H1 (cell line): ENCODE results near the gene ADGRV1. TPM values are rescaled to one million over a fixed set of nuclear protein-coding genes. Genes with fewer than 3 reads are reported as not detected.

Experiments
- CTCF ChIA-PET: fragments of 300-600 bp; sonication (Branson Sonifier 250); formaldehyde crosslinking; loops from one replicate; lab custom pipeline; 2021; ENCODE audit not compliant: partially characterized antibody; lab: Charles Lee
- POLR2A ChIA-PET: fragments of 300-600 bp; sonication (Branson Sonifier 250); formaldehyde crosslinking; loops from one replicate; lab custom pipeline; 2021; ENCODE audit warnings: inconsistent platforms; ENCODE audit not compliant: partially characterized antibody; lab: Charles Lee
- DNase-seq, 2 experiments: peaks; one replicate each; pipeline versions ENCODE4 v3.0.0 to v3.0.0-alpha.2; 2010 to 2022; ENCODE audit warnings: low spot score in 2 of 2, low read depth in 1 of 2, mixed read lengths in 1 of 2
- FAIRE-seq: peaks from 2 replicates; lab custom pipeline; 2011; peaks lifted over from hg19 to GRCh38; lab: Jason Lieb, UNC
- H2AFZ ChIP-seq: 2 replicates; pipeline ENCODE4 v1.8.1; 2012; ENCODE audit warnings: low read length, inconsistent platforms
- H2AK5ac ChIP-seq: 2 replicates; pipeline ENCODE4 v1.6.1; 2013; ENCODE audit warnings: low read depth, low read length
- H2BK120ac ChIP-seq: replicated peaks from 2 replicates; pipeline ENCODE3; 2013; ENCODE audit warnings: low read depth, low read length, inconsistent platforms
- H2BK12ac ChIP-seq: 2 replicates; pipeline ENCODE4 v1.6.1; 2013; ENCODE audit warnings: low read depth, low read length
- H2BK15ac ChIP-seq: 2 replicates; pipeline ENCODE4 v1.6.1; 2013; ENCODE audit warnings: low read length
- H2BK20ac ChIP-seq: 2 replicates; pipeline ENCODE4 v1.6.1; 2013; ENCODE audit warnings: low read length
- H2BK5ac ChIP-seq: 2 replicates; pipeline ENCODE4 v1.6.1; 2013; ENCODE audit warnings: low read depth, low read length
- H3K14ac ChIP-seq: 2 replicates; pipeline ENCODE4 v1.6.1; 2013; ENCODE audit warnings: inconsistent platforms; ENCODE audit not compliant: insufficient read length
- H3K18ac ChIP-seq: 2 replicates; pipeline ENCODE4 v1.6.1; 2013; ENCODE audit warnings: low read length; ENCODE audit errors: extremely low read depth
- H3K23ac ChIP-seq: 2 replicates; pipeline ENCODE4 v1.6.1; 2013; ENCODE audit warnings: inconsistent platforms; ENCODE audit not compliant: insufficient read length
- H3K23me2 ChIP-seq: 2 replicates; pipeline ENCODE4 v1.6.1; 2013; ENCODE audit warnings: low read depth, low read length
- H3K27ac ChIP-seq: 2 replicates; pipeline ENCODE4 v1.6.1; 2011; ENCODE audit warnings: low read depth, low read length, inconsistent platforms
- H3K27me3 ChIP-seq, 4 experiments: replicated peaks in 1 of 4; 1 replicate in 1 of 4; 2 replicates in 3 of 4; pipeline versions ENCODE4 v1.6.1 to v1.8.1; 2011 to 2013; ENCODE audit warnings: low read length in 3 of 4, mild to moderate bottlenecking in 3 of 4, inconsistent platforms in 2 of 4, mixed read lengths in 2 of 4, moderate library complexity in 1 of 4; ENCODE audit not compliant: control insufficient read depth in 3 of 4, insufficient read depth in 3 of 4; ENCODE audit errors: extremely low read depth in 1 of 4
- H3K36me3 ChIP-seq, 4 experiments: 2 replicates each; pipeline versions ENCODE4 v1.6.1 to v1.8.1; 2011 to 2013; ENCODE audit warnings: mild to moderate bottlenecking in 4 of 4, low read length in 3 of 4, moderate library complexity in 2 of 4, control low read depth in 1 of 4, inconsistent platforms in 1 of 4; ENCODE audit not compliant: insufficient read depth in 4 of 4, control insufficient read depth in 2 of 4
- H3K4ac ChIP-seq: replicated peaks from 2 replicates; pipeline ENCODE3; 2013; ENCODE audit warnings: low read length, low read depth, mixed read lengths, inconsistent platforms; ENCODE audit not compliant: insufficient read length
- H3K4me1 ChIP-seq, 4 experiments: replicated peaks in 1 of 4; 1 replicate in 1 of 4; 2 replicates in 3 of 4; pipeline versions ENCODE4 v1.6.1 to v1.8.1; 2011 to 2013; ENCODE audit warnings: low read length in 3 of 4, inconsistent platforms in 2 of 4, mixed read lengths in 1 of 4; ENCODE audit not compliant: insufficient read depth in 4 of 4, control insufficient read depth in 3 of 4
- H3K4me2 ChIP-seq, 2 experiments: 2 replicates each; pipeline versions ENCODE4 v1.6.1 to v1.8.1; 2011 to 2013; ENCODE audit warnings: low read depth in 2 of 2, low read length in 2 of 2, control low read depth in 1 of 2, inconsistent platforms in 1 of 2, mild to moderate bottlenecking in 1 of 2; ENCODE audit not compliant: insufficient read depth in 1 of 2
- H3K4me3 ChIP-seq, 4 experiments: fragments of 200-600, 300-600 bp in 1 of 4; sonication (generic), shearing (Covaris generic), sonication (Bioruptor Twin) in 1 of 4; 2 replicates each; pipeline versions ENCODE4 v1.5.1 to v1.8.1; 2011 to 2016; ENCODE audit warnings: low read length in 4 of 4, low read depth in 3 of 4, control low read depth in 2 of 4, inconsistent platforms in 2 of 4, mild to moderate bottlenecking in 2 of 4, mixed read lengths in 1 of 4, moderate library complexity in 1 of 4; ENCODE audit not compliant: insufficient read depth in 2 of 4; ENCODE audit errors: extremely low read depth in 1 of 4
- H3K56ac ChIP-seq: replicated peaks from 2 replicates; pipeline ENCODE3; 2013; ENCODE audit warnings: low read depth, mild to moderate bottlenecking, mixed read lengths, low read length, inconsistent platforms; ENCODE audit not compliant: insufficient read length
- H3K79me1 ChIP-seq: 2 replicates; pipeline ENCODE4 v1.6.1; 2013; ENCODE audit warnings: low read depth, low read length, control low read depth
- H3K79me2 ChIP-seq, 2 experiments: 2 replicates each; pipeline versions ENCODE4 v1.6.1 to v1.8.1; 2012 to 2013; ENCODE audit warnings: low read length in 2 of 2, mild to moderate bottlenecking in 2 of 2, inconsistent platforms in 1 of 2; ENCODE audit not compliant: insufficient read depth in 2 of 2, control insufficient read depth in 1 of 2
- H3K9ac ChIP-seq, 4 experiments: replicated peaks in 1 of 4; 1 replicate in 1 of 4; 2 replicates in 3 of 4; pipeline versions ENCODE4 v1.6.1 to v1.8.1; 2011 to 2013; ENCODE audit warnings: low read depth in 3 of 4, low read length in 3 of 4, control low read depth in 2 of 4, mild to moderate bottlenecking in 2 of 4, moderate library complexity in 2 of 4, inconsistent platforms in 1 of 4; ENCODE audit errors: extremely low read depth in 1 of 4
- H3K9me3 ChIP-seq, 2 experiments: 2 replicates each; pipeline versions ENCODE4 v1.6.1 to v1.8.1; 2012 to 2013; ENCODE audit warnings: mild to moderate bottlenecking in 2 of 2, moderate library complexity in 2 of 2, control low read depth in 1 of 2, inconsistent platforms in 1 of 2, low read depth in 1 of 2, low read length in 1 of 2, mixed read lengths in 1 of 2; ENCODE audit not compliant: insufficient read depth in 2 of 2
- H4K20me1 ChIP-seq, 2 experiments: replicated peaks in 1 of 2; 2 replicates each; pipeline versions ENCODE3 to v1.8.1; 2011 to 2013; ENCODE audit warnings: inconsistent platforms in 2 of 2, low read length in 2 of 2, mild to moderate bottlenecking in 1 of 2; ENCODE audit not compliant: insufficient read depth in 2 of 2, control insufficient read depth in 1 of 2
- H4K5ac ChIP-seq: 2 replicates; pipeline ENCODE4 v1.6.1; 2013; ENCODE audit warnings: low read length, low read depth, mixed read lengths, inconsistent platforms; ENCODE audit not compliant: insufficient read length
- H4K8ac ChIP-seq: 2 replicates; pipeline ENCODE4 v1.8.0; 2013; ENCODE audit warnings: mild to moderate bottlenecking, moderate library complexity, low read length, inconsistent platforms; ENCODE audit not compliant: insufficient read depth; ENCODE audit errors: extremely low read depth
- H4K91ac ChIP-seq: replicated peaks from 2 replicates; pipeline ENCODE3; 2013; ENCODE audit warnings: low read length, mixed read lengths, inconsistent platforms; ENCODE audit not compliant: insufficient read length
- BRCA1 ChIP-seq: IDR thresholded peaks from 2 replicates; pipeline ENCODE4 v1.6.1; 2012; ENCODE audit warnings: low read depth, low read length, improper control_type of control experiment
- CREB1 ChIP-seq: IDR thresholded peaks from 2 replicates; pipeline ENCODE4 v1.6.1; 2012; ENCODE audit warnings: inconsistent platforms
- CTCF ChIP-seq, 3 experiments: IDR thresholded peaks; 1 replicate in 2 of 3; 2 replicates in 1 of 3; pipeline versions ENCODE4 v1.5.1 to v1.6.1; 2011; ENCODE audit warnings: low read length in 3 of 3, mild to moderate bottlenecking in 3 of 3, inconsistent platforms in 2 of 3, low read depth in 1 of 3, moderate library complexity in 1 of 3; ENCODE audit not compliant: insufficient read depth in 1 of 3; ENCODE audit errors: control extremely low read depth in 1 of 3
- GTF2F1 ChIP-seq: IDR thresholded peaks from 2 replicates; pipeline ENCODE4 v1.6.1; 2012; ENCODE audit warnings: low read depth, low read length, improper control_type of control experiment, borderline replicate concordance
- KDM4A ChIP-seq: IDR thresholded peaks from one replicate; pipeline ENCODE4 v1.7.1; 2012; ENCODE audit warnings: low read depth, mild to moderate bottlenecking, moderate library complexity, low read length, inconsistent platforms; ENCODE audit not compliant: severe bottlenecking
- MAFK ChIP-seq: IDR thresholded peaks from 2 replicates; pipeline ENCODE4 v1.6.1; 2012; ENCODE audit warnings: low read depth, mild to moderate bottlenecking, improper control_type of control experiment, low read length
- POLR2AphosphoS5 ChIP-seq: IDR thresholded peaks from 2 replicates; pipeline ENCODE4 v1.6.1; 2011; ENCODE audit warnings: low read depth, low read length
- SAP30 ChIP-seq: fragments of 300-600 bp; sonication (generic); IDR thresholded peaks from 2 replicates; pipeline ENCODE4 v1.7.1; 2012; ENCODE audit warnings: low read length, moderate library complexity, mild to moderate bottlenecking, inconsistent platforms; ENCODE audit not compliant: insufficient read depth, insufficient replicate concordance
- SP4 ChIP-seq: IDR thresholded peaks from 2 replicates; pipeline ENCODE4 v1.6.1; 2012; ENCODE audit warnings: low read length, inconsistent platforms
- ZNF274 ChIP-seq: IDR thresholded peaks from 2 replicates; pipeline ENCODE4 v1.7.0; 2012; ENCODE audit warnings: low read length, borderline replicate concordance; ENCODE audit errors: extremely low read depth
- WGBS, 2 experiments: shearing (Covaris generic) in 1 of 2; methylation state at CpG; one replicate each; pipeline versions ENCODE4 v1.1.6 to v1.1.7; 2013 to 2015; ENCODE audit warnings: low lambda C conversion rate in 2 of 2, mixed read lengths in 2 of 2, inconsistent platforms in 1 of 2, low coverage in 1 of 2, missing lambda C conversion rate in 1 of 2; ENCODE audit not compliant: insufficient replicate concordance in 2 of 2, insufficient coverage in 1 of 2, insufficient read length in 1 of 2; ENCODE audit errors: extremely low coverage in 1 of 2, missing lambda C conversion rate in 1 of 2; 5-methylcytosine and 5-hydroxymethylcytosine counted together
- polyA plus RNA-seq, 7 experiments: library from polyadenylated mRNA; depleted of rRNA in 3 of 7; stranded (reverse) in 5 of 7; unstranded in 2 of 7; fragments of >200 nt in 5 of 7; fragments of 200-250 nt in 2 of 7; gene quantifications; 1 replicate in 5 of 7; 2 replicates in 1 of 7; 4 replicates in 1 of 7; pipeline versions ENCODE4 v1.2.1 to v1.2.3, GENCODE V29; 2011 to 2013; ENCODE audit warnings: missing spikeins in 2 of 7, mixed read lengths in 2 of 7
- total RNA-seq: library from RNA; stranded (reverse); fragmentation: NEBNext Ultra II Directional; extraction: Animal tissue kit (Norgen Biotek cat#: 25700); gene quantifications from 2 replicates; pipeline ENCODE4 v1.2.1, GENCODE V29; 2021

The ADGRV1 gene
- total and polyA plus RNA-seq, 2 of the 8 experiments (the other 6 are each of a cell fraction or from before 2014, with no cell fraction given): 53.1 to 62.2 TPM

- no peak overlapping the region for H3K56ac ChIP-seq
- H2AK5ac ChIP-seq: no peak overlapping the region
- no peak overlapping the region for H3K9ac ChIP-seq
- no peaks in the 10 kb centered on the region for H3K23me2 ChIP-seq
- H4K8ac ChIP-seq: no peak overlapping the region
- H4K5ac ChIP-seq: no peak overlapping the region
- no peak overlapping the region for H2BK15ac ChIP-seq
- ChIA-PET CTCF (interaction anchor here (0.6 to 1.0 kb wide), 4 partner anchors 10 to 293 kb away, joined by 3 to 5 read pairs (median 4); no protein-coding TSS in a partner anchor), POLR2A (no interaction called here)
- H3K4ac ChIP-seq: no peak overlapping the region
- H3K4me3 ChIP-seq: no peak overlapping the region
- H2AFZ ChIP-seq: no peak overlapping the region
- H3K18ac ChIP-seq: no peak overlapping the region
- H3K27ac ChIP-seq: no peak overlapping the region
- no peaks in the 10 kb centered on the region for H3K79me2 ChIP-seq
- no peak for FAIRE-seq
- H3K23ac ChIP-seq: no peak overlapping the region
- H3K9me3 ChIP-seq: peaks cover 2 to 6% of the 10 kb centered on the region in 2 experiments; a peak in 1 of 4 replicates
- 91% methylated on average over 4 of the region's 4 CpGs; no CpG with 5 or more reads in 1 of the 2 experiments for WGBS, 2 experiments
- H3K14ac ChIP-seq: no peak overlapping the region
- H4K91ac ChIP-seq: no peak overlapping the region
- H4K20me1 ChIP-seq: no peaks in the 10 kb centered on the region
- peaks cover 0 to 5% (median 2%) of the 10 kb centered on the region in 4 experiments; a peak in 4 of 8 replicates for H3K36me3 ChIP-seq
- H2BK20ac ChIP-seq: no peak overlapping the region
- no peak overlapping the region for H3K4me2 ChIP-seq
- peaks cover 0 to 2% (median 0%) of the 10 kb centered on the region in 4 experiments; a peak in 1 of 7 replicates for H3K4me1 ChIP-seq
- H2BK120ac ChIP-seq: no peak overlapping the region
- no peak overlapping the region for H2BK5ac ChIP-seq
- H3K79me1 ChIP-seq: no peaks in the 10 kb centered on the region
- no peaks in the 10 kb centered on the region for H3K27me3 ChIP-seq
- DNase-seq: no peak
- H2BK12ac ChIP-seq: no peak overlapping the region
- no peak for TF ChIP-seq CREB1
- TF ChIP-seq POLR2AphosphoS5: no peak
- TF ChIP-seq CTCF (IDR thresholded peaks at IDR 0.05; ENCODE audit: control extremely low read depth in 1 of 3, insufficient read depth in 1 of 3, low read depth in 1 of 3, low read length in 3 of 3): no peak
- no peak for TF ChIP-seq MAFK
- TF ChIP-seq GTF2F1: no peak
- TF ChIP-seq SP4: no peak
- no peak for TF ChIP-seq ZNF274
- TF ChIP-seq BRCA1: no peak
- no peak for TF ChIP-seq KDM4A
- TF ChIP-seq SAP30: no peak
Measured at GRCh38 chr5:91146905-91147600, 588.5 kb downstream of the ADGRV1 start.
